A549 (cell line): ENCODE measurements around the gene TRIM75. TPM values are rescaled to one million over a fixed set of nuclear protein-coding genes. Genes with fewer than 3 reads are reported as not detected.

Experiments used
- ATAC-seq, 2 experiments: fragments of 200-7000 bp in 1 of 2; fragments of >200 bp in 1 of 2; cut with Nextera tagmentation in 1 of 2; cut with Tn5 transposase in 1 of 2; 3 replicates each; pipeline versions ENCODE4 v1.8.0 to v1.9.1; 2018 to 2020; ENCODE audit warnings: mild to moderate bottlenecking in 1 of 2, moderate library complexity in 1 of 2
- CTCF ChIA-PET: fragments of 300-600 bp; sonication (Branson Sonifier 250); formaldehyde crosslinking; extraction: SDS; loops from one replicate; lab custom pipeline; 2021; ENCODE audit warnings: antibody characterized with exemption, inconsistent platforms; lab: Yijun Ruan, JAX
- POLR2A ChIA-PET: fragments of 350-600 bp; formaldehyde crosslinking; extraction: SDS; loops from one replicate; lab custom pipeline; 2021; ENCODE audit warnings: antibody characterized with exemption, inconsistent platforms; lab: Yijun Ruan, JAX
- DNase-seq, 2 experiments: peaks; one replicate each; pipeline versions ENCODE4 v3.0.0 to v3.0.0-alpha.2; 2011 to 2016; ENCODE audit warnings: low read depth in 1 of 2, low spot score in 1 of 2
- FAIRE-seq: peaks from 2 replicates; lab custom pipeline; 2011; peaks lifted over from hg19 to GRCh38; lab: Jason Lieb, UNC
- H3K27ac ChIP-seq, 2 experiments: fragments of >200 bp; sonication (Bioruptor Twin); formaldehyde crosslinking; 3 replicates each; pipeline ENCODE4 v1.5.1; 2016 to 2017
- H3K4me1 ChIP-seq: fragments of >200 bp; sonication (Bioruptor Twin); formaldehyde crosslinking; 3 replicates; pipeline ENCODE4 v1.6.1; 2016
- H3K4me2 ChIP-seq: fragments of >200 bp; sonication (Bioruptor Twin); formaldehyde crosslinking; 3 replicates; pipeline ENCODE4 v1.6.1; 2016
- H3K4me3 ChIP-seq: fragments of >200 bp; sonication (Bioruptor Twin); formaldehyde crosslinking; 3 replicates; pipeline ENCODE4 v1.5.1; 2016
- H3K9me3 ChIP-seq: fragments of >200 bp; sonication (Bioruptor Twin); formaldehyde crosslinking; 3 replicates; pipeline ENCODE4 v1.6.1; 2016
- CBX2 ChIP-seq: fragments of 200-600 bp; sonication (generic); IDR thresholded peaks from 2 replicates; pipeline ENCODE4 v1.6.1; 2016; ENCODE audit warnings: low read depth, mild to moderate bottlenecking, borderline replicate concordance
- CEBPB ChIP-seq, 2 experiments: fragments of >200 bp in 1 of 2; sonication (Bioruptor Twin) in 1 of 2; formaldehyde crosslinking in 1 of 2; IDR thresholded peaks; 2 replicates each; pipeline ENCODE4 v1.6.1; 2012 to 2016
- CHD4 ChIP-seq: fragments of 200-600 bp; sonication (generic); IDR thresholded peaks from 2 replicates; pipeline ENCODE4 v1.6.1; 2016; ENCODE audit warnings: antibody characterized with exemption, mild to moderate bottlenecking, borderline replicate concordance
- ESRRA ChIP-seq: fragments of 150-350 bp; IDR thresholded peaks from 2 replicates; pipeline ENCODE4 v1.6.1; 2014; ENCODE audit warnings: mild to moderate bottlenecking, low read length, borderline replicate concordance
- FOSB ChIP-seq: fragments of 250-450 bp; sonication (Bioruptor Pico); IDR thresholded peaks from 2 replicates; pipeline ENCODE4 v1.5.0; 2020; ENCODE audit warnings: mild to moderate bottlenecking, moderate library complexity
- FOSL2 ChIP-seq, 2 experiments: fragments of 450-650 bp in 1 of 2; fragments of >200 bp in 1 of 2; sonication (Bioruptor Twin) in 1 of 2; formaldehyde crosslinking; IDR thresholded peaks; 2 replicates each; pipeline versions ENCODE4 v1.5.0 to v1.6.1; 2016 to 2020; ENCODE audit warnings: mild to moderate bottlenecking in 1 of 2, moderate library complexity in 1 of 2
- GATA3 ChIP-seq: IDR thresholded peaks from 2 replicates; pipeline ENCODE4 v1.6.1; 2012; ENCODE audit warnings: borderline replicate concordance
- HDAC2 ChIP-seq: fragments of 200-600 bp; sonication (generic); IDR thresholded peaks from 2 replicates; pipeline ENCODE4 v1.6.1; 2016
- HEYL ChIP-seq: fragments of 250-450 bp; sonication (Bioruptor Pico); IDR thresholded peaks from 2 replicates; pipeline ENCODE4 v1.8.0; 2021; ENCODE audit warnings: mild to moderate bottlenecking, moderate library complexity
- HOXB13 ChIP-seq: fragments of 250-450 bp; sonication (Bioruptor Pico); IDR thresholded peaks from 2 replicates; pipeline ENCODE4 v1.5.0; 2020; ENCODE audit warnings: low read depth, mild to moderate bottlenecking, moderate library complexity
- JUN ChIP-seq, 2 experiments: fragments of >200 bp; sonication (Bioruptor Twin); formaldehyde crosslinking; IDR thresholded peaks; 2 replicates in 1 of 2; 3 replicates in 1 of 2; pipeline ENCODE4 v1.6.1; 2016 to 2017
- MAFK ChIP-seq: fragments of 450-650 bp; IDR thresholded peaks from 2 replicates; pipeline ENCODE4 v1.6.1; 2014; ENCODE audit not compliant: partially characterized antibody
- MAZ ChIP-seq: fragments of 150-350 bp; IDR thresholded peaks from 2 replicates; pipeline ENCODE4 v1.6.1; 2014; ENCODE audit warnings: antibody characterized with exemption, low read depth, low read length, borderline replicate concordance
- POLR2A ChIP-seq: IDR thresholded peaks from 2 replicates; pipeline ENCODE4 v1.6.1; 2012; ENCODE audit warnings: mild to moderate bottlenecking, low read length
- POLR2AphosphoS2 ChIP-seq: conservative IDR thresholded peaks from 2 replicates; pipeline ENCODE4 v1.6.1; 2012; ENCODE audit warnings: low read length, improper control_type of control experiment, inconsistent platforms
- RCOR1 ChIP-seq: fragments of 150-350 bp; IDR thresholded peaks from 2 replicates; pipeline ENCODE4 v1.6.1; 2014; ENCODE audit warnings: antibody characterized with exemption, low read length, low read depth
- RFX5 ChIP-seq: fragments of 450-650 bp; IDR thresholded peaks from 2 replicates; pipeline ENCODE4 v1.7.1; 2014; ENCODE audit warnings: antibody characterized with exemption, mild to moderate bottlenecking, moderate library complexity
- RNF2 ChIP-seq: fragments of 200-600 bp; sonication (generic); IDR thresholded peaks from 2 replicates; pipeline ENCODE4 v1.6.1; 2016; ENCODE audit warnings: low read depth, mild to moderate bottlenecking, antibody characterized with exemption, moderate library complexity, borderline replicate concordance
- SMC3 ChIP-seq: fragments of >200 bp; sonication (Bioruptor Twin); formaldehyde crosslinking; IDR thresholded peaks from 3 replicates; pipeline ENCODE4 v1.6.1; 2018; ENCODE audit warnings: inconsistent platforms
- ZNF302 ChIP-seq: fragments of 250-450 bp; sonication (Bioruptor Pico); IDR thresholded peaks from 2 replicates; pipeline ENCODE4 v1.9.0; 2021; ENCODE audit warnings: inconsistent platforms, mild to moderate bottlenecking, moderate library complexity
- ZSCAN20 ChIP-seq: fragments of 250-450 bp; sonication (Bioruptor Pico); IDR thresholded peaks from 2 replicates; pipeline ENCODE4 v1.8.0; 2022; ENCODE audit warnings: mild to moderate bottlenecking, moderate library complexity
- WGBS: methylation state at CpG from one replicate; pipeline ENCODE4 v1.1.6; 2017; ENCODE audit errors: missing lambda C conversion rate; 5-methylcytosine and 5-hydroxymethylcytosine counted together
- polyA plus RNA-seq, 4 experiments: library from polyadenylated mRNA; depleted of rRNA in 3 of 4; stranded (reverse); fragments of >200 nt; fragmentation: RNase III in 1 of 4; extraction: RNeasy Plus Mini Kit Qiagen cat#74134 plus additional on column Dnase treatment in 1 of 4; gene quantifications; 2 replicates in 3 of 4; 3 replicates in 1 of 4; pipeline ENCODE4 v1.2.3, GENCODE V29; 2011 to 2017
- TF ChIP-seq, protein P1 (sequence below): IDR thresholded peaks from 2 replicates; pipeline ENCODE4 v1.6.1; 2012
- TF ChIP-seq, protein P2 (sequence below): fragments of >200 bp; sonication (Bioruptor Twin); formaldehyde crosslinking; IDR thresholded peaks from 3 replicates; pipeline ENCODE4 v1.5.1; 2016
- TF ChIP-seq, protein P3 (sequence below): fragments of 250-450 bp; sonication (Bioruptor Pico); IDR thresholded peaks from 2 replicates; pipeline ENCODE4 v1.5.0; 2021; ENCODE audit warnings: mild to moderate bottlenecking, moderate library complexity, borderline replicate concordance
- TF ChIP-seq, protein P4 (sequence below): fragments of 450-650 bp; IDR thresholded peaks from 2 replicates; pipeline ENCODE4 v1.6.1; 2014; ENCODE audit warnings: antibody characterized with exemption

Gene TRIM75
- polyA plus RNA-seq, 2 of the 4 experiments (the other 2 are of a cell fraction), result not detected

DNA sequence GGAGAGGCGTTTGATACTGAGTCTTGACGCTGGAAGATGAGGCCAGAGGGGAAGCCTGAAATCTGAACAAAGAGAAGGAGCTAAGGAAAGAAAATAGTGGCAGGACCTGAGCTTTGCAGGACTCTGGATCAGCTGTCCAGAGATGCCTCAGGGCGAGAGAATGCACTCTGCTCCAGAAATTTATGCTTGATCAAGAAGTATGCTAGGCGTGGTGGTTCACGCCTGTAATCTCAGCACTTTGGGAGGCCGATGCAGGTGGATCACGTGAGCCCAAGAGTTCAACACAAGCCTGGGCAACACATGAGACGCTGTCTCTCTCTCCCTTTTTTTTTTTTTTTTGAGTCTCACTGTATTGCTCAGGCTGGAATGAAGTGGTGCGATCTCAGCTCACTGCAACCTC, 1.9 kb downstream of the TRIM75 start:
- FAIRE-seq (no peak), DNase-seq (no peak), ATAC-seq (no peak)
- TF ChIP-seq, protein P1, sequence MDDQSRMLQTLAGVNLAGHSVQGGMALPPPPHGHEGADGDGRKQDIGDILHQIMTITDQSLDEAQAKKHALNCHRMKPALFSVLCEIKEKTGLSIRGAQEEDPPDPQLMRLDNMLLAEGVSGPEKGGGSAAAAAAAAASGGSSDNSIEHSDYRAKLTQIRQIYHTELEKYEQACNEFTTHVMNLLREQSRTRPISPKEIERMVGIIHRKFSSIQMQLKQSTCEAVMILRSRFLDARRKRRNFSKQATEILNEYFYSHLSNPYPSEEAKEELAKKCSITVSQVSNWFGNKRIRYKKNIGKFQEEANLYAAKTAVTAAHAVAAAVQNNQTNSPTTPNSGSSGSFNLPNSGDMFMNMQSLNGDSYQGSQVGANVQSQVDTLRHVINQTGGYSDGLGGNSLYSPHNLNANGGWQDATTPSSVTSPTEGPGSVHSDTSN, result no peak
- no peak for TF ChIP-seq ZNF302 (CRISPR knock-in tag)
- TF ChIP-seq RNF2, result no peak
- no peak for TF ChIP-seq SMC3
- no peaks in the 10 kb centered on the region for H3K4me1 ChIP-seq
- ChIA-PET POLR2A (no interaction called here), CTCF (interaction anchor here (0.7 to 1.1 kb wide), 2 partner anchors 8 to 108 kb away, joined by 3 to 5 read pairs; no protein-coding TSS in a partner anchor)
- 69% methylated on average over 9 of the region's 9 CpGs for WGBS
- no peak overlapping the region for H3K4me2 ChIP-seq
- no peaks in the 10 kb centered on the region for H3K9me3 ChIP-seq
- H3K4me3 ChIP-seq, result no peak overlapping the region
- no peak overlapping the region for H3K27ac ChIP-seq

DNA sequence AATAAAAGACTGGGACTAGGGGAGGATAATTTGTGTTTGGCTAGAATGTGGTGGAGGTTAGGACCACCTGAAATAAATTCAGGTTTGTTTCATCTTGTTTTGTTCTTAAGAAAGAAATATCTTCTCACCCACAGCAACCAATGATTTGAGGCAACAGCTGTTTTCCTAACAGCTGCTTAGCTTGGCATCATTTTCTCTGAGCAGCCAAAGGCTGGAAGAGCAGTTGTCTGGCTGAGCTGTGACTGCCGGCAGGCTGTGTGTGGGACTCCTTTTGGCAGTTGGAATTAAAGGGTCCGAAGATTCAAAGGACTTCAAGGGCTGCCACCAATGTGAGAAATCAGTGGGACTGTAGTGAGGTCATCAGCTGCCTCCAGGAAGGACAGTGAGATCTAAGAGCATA, 5.0 kb downstream of the TRIM75 start:
- no peak for FAIRE-seq
- no peaks in the 10 kb centered on the region for H3K9me3 ChIP-seq
- H3K4me2 ChIP-seq, result no peak overlapping the region
- no peak overlapping the region for H3K4me3 ChIP-seq
- H3K4me1 ChIP-seq, result no peaks in the 10 kb centered on the region
- ATAC-seq, result no peak
- H3K27ac ChIP-seq, result no peak overlapping the region
- DNase-seq, result no peak
- 20% methylated on average over 1 of the region's 2 CpGs for WGBS
- POLR2A ChIA-PET, result no interaction called here
- TF ChIP-seq CHD4 (no peak), POLR2A (no peak), MAZ (no peak), RNF2 (no peak), RCOR1 (no peak), JUN (IDR thresholded peaks at IDR 0.05) (no peak), FOSB (CRISPR knock-in tag) (no peak), ESRRA (no peak), POLR2AphosphoS2 (no peak), MAFK (no peak), FOSL2 (IDR thresholded peaks at IDR 0.05) (no peak), FOSL2 (CRISPR knock-in tag; IDR thresholded peaks at IDR 0.05) (no peak), ZSCAN20 (CRISPR knock-in tag) (no peak), CEBPB (IDR thresholded peaks at IDR 0.05) (no peak), RFX5 (no peak), GATA3 (no peak)
- TF ChIP-seq, protein P2, sequence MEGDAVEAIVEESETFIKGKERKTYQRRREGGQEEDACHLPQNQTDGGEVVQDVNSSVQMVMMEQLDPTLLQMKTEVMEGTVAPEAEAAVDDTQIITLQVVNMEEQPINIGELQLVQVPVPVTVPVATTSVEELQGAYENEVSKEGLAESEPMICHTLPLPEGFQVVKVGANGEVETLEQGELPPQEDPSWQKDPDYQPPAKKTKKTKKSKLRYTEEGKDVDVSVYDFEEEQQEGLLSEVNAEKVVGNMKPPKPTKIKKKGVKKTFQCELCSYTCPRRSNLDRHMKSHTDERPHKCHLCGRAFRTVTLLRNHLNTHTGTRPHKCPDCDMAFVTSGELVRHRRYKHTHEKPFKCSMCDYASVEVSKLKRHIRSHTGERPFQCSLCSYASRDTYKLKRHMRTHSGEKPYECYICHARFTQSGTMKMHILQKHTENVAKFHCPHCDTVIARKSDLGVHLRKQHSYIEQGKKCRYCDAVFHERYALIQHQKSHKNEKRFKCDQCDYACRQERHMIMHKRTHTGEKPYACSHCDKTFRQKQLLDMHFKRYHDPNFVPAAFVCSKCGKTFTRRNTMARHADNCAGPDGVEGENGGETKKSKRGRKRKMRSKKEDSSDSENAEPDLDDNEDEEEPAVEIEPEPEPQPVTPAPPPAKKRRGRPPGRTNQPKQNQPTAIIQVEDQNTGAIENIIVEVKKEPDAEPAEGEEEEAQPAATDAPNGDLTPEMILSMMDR, result no peak
- TF ChIP-seq, protein P3, sequence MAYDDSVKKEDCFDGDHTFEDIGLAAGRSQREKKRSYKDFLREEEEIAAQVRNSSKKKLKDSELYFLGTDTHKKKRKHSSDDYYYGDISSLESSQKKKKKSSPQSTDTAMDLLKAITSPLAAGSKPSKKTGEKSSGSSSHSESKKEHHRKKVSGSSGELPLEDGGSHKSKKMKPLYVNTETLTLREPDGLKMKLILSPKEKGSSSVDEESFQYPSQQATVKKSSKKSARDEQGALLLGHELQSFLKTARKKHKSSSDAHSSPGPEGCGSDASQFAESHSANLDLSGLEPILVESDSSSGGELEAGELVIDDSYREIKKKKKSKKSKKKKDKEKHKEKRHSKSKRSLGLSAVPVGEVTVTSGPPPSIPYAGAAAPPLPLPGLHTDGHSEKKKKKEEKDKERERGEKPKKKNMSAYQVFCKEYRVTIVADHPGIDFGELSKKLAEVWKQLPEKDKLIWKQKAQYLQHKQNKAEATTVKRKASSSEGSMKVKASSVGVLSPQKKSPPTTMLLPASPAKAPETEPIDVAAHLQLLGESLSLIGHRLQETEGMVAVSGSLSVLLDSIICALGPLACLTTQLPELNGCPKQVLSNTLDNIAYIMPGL, result no peak
- CTCF ChIA-PET, result interaction anchor here (0.9 kb wide), 1 partner anchor 39 kb away, joined by 3 read pairs; no protein-coding TSS in a partner anchor

DNA sequence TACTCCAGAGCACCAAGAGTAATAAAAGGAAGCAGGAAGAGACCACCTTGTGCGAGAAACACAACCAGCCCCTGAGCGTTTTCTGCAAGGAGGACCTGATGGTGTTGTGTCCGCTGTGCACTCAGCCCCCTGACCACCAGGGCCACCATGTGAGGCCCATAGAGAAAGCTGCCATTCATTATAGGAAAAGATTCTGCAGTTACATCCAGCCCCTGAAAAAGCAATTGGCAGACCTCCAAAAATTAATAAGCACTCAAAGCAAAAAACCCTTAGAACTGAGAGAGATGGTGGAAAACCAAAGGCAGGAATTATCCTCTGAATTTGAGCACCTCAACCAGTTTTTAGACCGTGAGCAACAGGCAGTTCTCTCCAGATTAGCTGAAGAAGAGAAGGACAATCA, 5.7 kb downstream of the TRIM75 start:
- ATAC-seq, result no peak
- TF ChIP-seq, protein P4, sequence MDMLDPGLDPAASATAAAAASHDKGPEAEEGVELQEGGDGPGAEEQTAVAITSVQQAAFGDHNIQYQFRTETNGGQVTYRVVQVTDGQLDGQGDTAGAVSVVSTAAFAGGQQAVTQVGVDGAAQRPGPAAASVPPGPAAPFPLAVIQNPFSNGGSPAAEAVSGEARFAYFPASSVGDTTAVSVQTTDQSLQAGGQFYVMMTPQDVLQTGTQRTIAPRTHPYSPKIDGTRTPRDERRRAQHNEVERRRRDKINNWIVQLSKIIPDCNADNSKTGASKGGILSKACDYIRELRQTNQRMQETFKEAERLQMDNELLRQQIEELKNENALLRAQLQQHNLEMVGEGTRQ, result no peak
- TF ChIP-seq JUN (IDR thresholded peaks at IDR 0.05) (no peak), HOXB13 (CRISPR knock-in tag) (no peak), RFX5 (no peak), HDAC2 (no peak), MAZ (no peak), POLR2A (no peak), HEYL (no peak), CBX2 (no peak), CHD4 (no peak), SMC3 (no peak), CEBPB (IDR thresholded peaks at IDR 0.05) (no peak)
- TF ChIP-seq, all 56 proteins: peak for 0
- CTCF ChIA-PET, result no interaction called here
- WGBS, result 77% methylated on average over 4 of the region's 4 CpGs
- Histone ChIP-seq H3K9me3 (no peaks in the 10 kb centered on the region), H3K4me3 (no peak overlapping the region), H3K4me2 (no peak overlapping the region), H3K27ac (no peak overlapping the region), H3K4me1 (no peaks in the 10 kb centered on the region)
- no peak for DNase-seq
- no peak for FAIRE-seq
- POLR2A ChIA-PET, result no interaction called here
